ENCODE results near the gene ZNF844.

DNA sequence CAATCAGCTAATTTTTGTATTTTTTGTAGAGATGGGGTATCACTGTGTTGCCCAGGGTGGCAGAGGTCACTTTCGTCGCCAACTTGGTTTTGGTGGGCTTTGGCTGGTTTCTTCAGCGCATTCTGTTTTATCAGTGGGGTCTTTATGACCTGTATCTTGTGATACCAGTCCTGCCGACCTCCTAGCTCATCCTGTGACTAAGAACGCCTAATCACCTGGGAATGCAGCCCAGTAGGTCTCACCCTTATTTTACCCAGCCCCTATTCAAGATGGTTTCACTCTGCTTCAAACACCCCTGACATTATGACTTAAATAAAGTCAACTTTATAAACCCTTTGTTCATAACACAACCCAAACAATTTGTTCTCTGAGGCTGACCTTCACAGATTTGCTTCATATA is 8.7 kb upstream of the ZNF844 start:
- no peak for TF ChIP-seq CTCF (conservative IDR thresholded peaks at IDR 0.05; ENCODE audit: low read length)
- TF ChIP-seq EZH2phosphoT487 (IDR thresholded peaks at IDR 0.05; ENCODE audit: borderline replicate concordance), result no peak

All from Loucy (cell line).